NCI-H2196 (cell line): Measurements from ENCODE around the gene DENND1A.
"Not testable (repeated sequence)": the region's sequence is repeated elsewhere in the genome, so short reads cannot be mapped to it uniquely, and the experiment has no call there.

Experiments
- DNase-seq: peaks from one replicate; lab custom pipeline; 2025; ENCODE audit not compliant: unreplicated experiment; lab: John Stamatoyannopoulos, UW

The DENND1A gene

GRCh38 chr9:123445981-123446610, 483.8 kb downstream of the DENND1A start:
- DNase-seq = no peak

- no peak for DNase-seq
These were observed 484.8 kb downstream of the DENND1A start for GRCh38 chr9:123445116-123445515.

- DNase-seq = no peak
These were observed 488.2 kb downstream of the DENND1A start for GRCh38 chr9:123441769-123442168.

GRCh38 chr9:123440256-123440655, 489.7 kb downstream of the DENND1A start:
- no peak for DNase-seq

GRCh38 chr9:123438821-123439220, 491.1 kb downstream of the DENND1A start:
- DNase-seq = no peak

GRCh38 chr9:123438321-123438720, 491.6 kb downstream of the DENND1A start:
- DNase-seq = no peak

GRCh38 chr9:123437201-123437600, 492.7 kb downstream of the DENND1A start:
- no peak for DNase-seq

GRCh38 chr9:123435471-123435870, 494.5 kb downstream of the DENND1A start:
- DNase-seq = no peak

- DNase-seq = no peak
These were observed 495.2 kb downstream of the DENND1A start for GRCh38 chr9:123434619-123435240.

GRCh38 chr9:123432331-123433236, 497.3 kb downstream of the DENND1A start:
- DNase-seq = no peak

- DNase-seq = no peak
These were observed 498.3 kb downstream of the DENND1A start for GRCh38 chr9:123431581-123431980.

- DNase-seq = not testable (repeated sequence)
These were observed 501.5 kb downstream of the DENND1A start for GRCh38 chr9:123428450-123428849.

- DNase-seq = no peak
These were observed 503.5 kb downstream of the DENND1A start for GRCh38 chr9:123426406-123426805.

GRCh38 chr9:123425836-123426365, 504.0 kb downstream of the DENND1A start:
- no peak for DNase-seq

GRCh38 chr9:123425261-123425821, 504.6 kb downstream of the DENND1A start:
- DNase-seq = no peak

GRCh38 chr9:123424552-123425225, 505.2 kb downstream of the DENND1A start:
- no peak for DNase-seq

GRCh38 chr9:123424131-123424530, 505.8 kb downstream of the DENND1A start:
- DNase-seq = no peak

GRCh38 chr9:123423311-123423640, 506.6 kb downstream of the DENND1A start:
- no peak for DNase-seq

GRCh38 chr9:123422635-123423310, 507.2 kb downstream of the DENND1A start:
- DNase-seq = no peak

GRCh38 chr9:123421801-123422455, 508.0 kb downstream of the DENND1A start:
- DNase-seq = no peak
